HepG2 (cell line): Measurements from ENCODE around the gene FUCA2. TPM values are rescaled to one million over a fixed set of nuclear protein-coding genes. Genes with fewer than 3 reads are reported as not detected.

ENCODE experiments used
- ATF7-NPFF ChIP-seq: sonication (generic); formaldehyde crosslinking; IDR thresholded peaks from 2 replicates; pipeline ENCODE4 v1.8.1; 2023; ENCODE audit warnings: mild to moderate bottlenecking, low read depth, missing genetic modification reagents, moderate library complexity
- CSRNP2 ChIP-seq: sonication (generic); formaldehyde crosslinking; conservative IDR thresholded peaks from 2 replicates; pipeline ENCODE4 v1.8.0; 2022; ENCODE audit warnings: low read depth, missing genetic modification reagents
- FOXC1 ChIP-seq: sonication (generic); formaldehyde crosslinking; IDR thresholded peaks from 2 replicates; pipeline ENCODE4 v1.8.0; 2022; ENCODE audit warnings: mild to moderate bottlenecking, missing genetic modification reagents, borderline replicate concordance
- FOXP1 ChIP-seq, 2 experiments: fragments of 450-650 bp in 1 of 2; IDR thresholded peaks; 2 replicates each; pipeline ENCODE4 v1.6.1; 2017 to 2018; ENCODE audit warnings: antibody characterized with exemption in 1 of 2
- HNF4G ChIP-seq, 2 experiments: sonication (generic) in 1 of 2; formaldehyde crosslinking in 1 of 2; IDR thresholded peaks; 2 replicates each; pipeline versions ENCODE4 v1.4.0 to v1.6.1; 2011 to 2020; ENCODE audit warnings: borderline replicate concordance in 2 of 2, low read depth in 2 of 2, mild to moderate bottlenecking in 2 of 2, low read length in 1 of 2, missing genetic modification reagents in 1 of 2, moderate library complexity in 1 of 2
- KIAA2018 ChIP-seq: sonication (generic); formaldehyde crosslinking; IDR thresholded peaks from 2 replicates; pipeline ENCODE4 v1.5.0; 2020; ENCODE audit warnings: mild to moderate bottlenecking, missing genetic modification reagents, borderline replicate concordance
- TBX2 ChIP-seq: sonication (generic); formaldehyde crosslinking; IDR thresholded peaks from 2 replicates; pipeline ENCODE4 v1.5.0; 2020; ENCODE audit warnings: missing genetic modification reagents, mild to moderate bottlenecking, borderline replicate concordance
- TEAD3 ChIP-seq: optimal IDR thresholded peaks from 2 replicates; pipeline ENCODE3; 2016; ENCODE audit warnings: borderline replicate concordance
- WIZ ChIP-seq: sonication (generic); formaldehyde crosslinking; IDR thresholded peaks from 2 replicates; pipeline ENCODE4 v1.5.1; 2020; ENCODE audit warnings: mild to moderate bottlenecking, missing genetic modification reagents
- ZNF256 ChIP-seq: sonication (generic); formaldehyde crosslinking; conservative IDR thresholded peaks from 2 replicates; pipeline ENCODE4 v1.4.0; 2020; ENCODE audit warnings: missing genetic modification reagents
- ZNF33A ChIP-seq: sonication (generic); formaldehyde crosslinking; IDR thresholded peaks from 2 replicates; pipeline ENCODE4 v1.5.1; 2020; ENCODE audit warnings: missing genetic modification reagents, mild to moderate bottlenecking, moderate library complexity, borderline replicate concordance
- ZNF484 ChIP-seq: sonication (generic); formaldehyde crosslinking; IDR thresholded peaks from 2 replicates; pipeline ENCODE4 v1.5.1; 2020; ENCODE audit warnings: mild to moderate bottlenecking, low read depth, missing genetic modification reagents, borderline replicate concordance
- ZNF770 ChIP-seq: sonication (generic); formaldehyde crosslinking; IDR thresholded peaks from 2 replicates; pipeline ENCODE4 v1.5.0; 2020; ENCODE audit warnings: mild to moderate bottlenecking, missing genetic modification reagents
- ZNF780A ChIP-seq: sonication (generic); formaldehyde crosslinking; IDR thresholded peaks from 2 replicates; pipeline ENCODE4 v1.8.0; 2022; ENCODE audit warnings: mild to moderate bottlenecking, missing genetic modification reagents, moderate library complexity
- ZNF850 ChIP-seq: sonication (generic); formaldehyde crosslinking; conservative IDR thresholded peaks from 2 replicates; pipeline ENCODE4 v1.9.0; 2021; ENCODE audit warnings: mild to moderate bottlenecking, missing genetic modification reagents
- polyA plus RNA-seq, 8 experiments: library from polyadenylated mRNA; depleted of rRNA in 3 of 8; stranded (reverse) in 7 of 8; unstranded in 1 of 8; fragments of >200 nt; fragmentation: Illumina TruSeq in 4 of 8; extraction: Trizol in 4 of 8; gene quantifications; 2 replicates each; pipeline versions ENCODE4 v1.2.1 to v1.2.3, GENCODE V29; 2011 to 2016; ENCODE audit warnings: low read depth in 4 of 8, missing spikeins in 1 of 8, mixed read lengths in 1 of 8; ENCODE audit not compliant: insufficient read depth in 1 of 8
- total RNA-seq, 5 experiments: library from RNA; depleted of rRNA; stranded (reverse); fragments of >200 nt; fragmentation: Illumina TruSeq; extraction: Trizol; gene quantifications; 2 replicates each; pipeline ENCODE4 v1.2.3, GENCODE V29; 2016; ENCODE audit warnings: low read depth in 1 of 5

Gene FUCA2
- total and polyA plus RNA-seq, 2 of the 13 experiments (the other 11 are each of a cell fraction or from before 2014, with no cell fraction given) = 87.4 to 144 TPM

- TF ChIP-seq FOXC1 (CRISPR knock-in tag) (peak; percentile 98), ZNF484 (CRISPR knock-in tag) (no peak; the same call in 1 of the 2 replicates), ATF7-NPFF (CRISPR knock-in tag) (peak; percentile 88), ZNF770 (CRISPR knock-in tag) (peak; percentile 77), ZNF33A (CRISPR knock-in tag) (no peak; the same call in 1 of the 2 replicates), TBX2 (CRISPR knock-in tag) (peak; percentile 90), ZNF780A (peak; percentile 88; the same call in 1 of the 2 replicates), ZNF256 (CRISPR knock-in tag) (peak; percentile 75; the same call in 1 of the 2 replicates), WIZ (CRISPR knock-in tag) (peak; percentile 89; the same call in 1 of the 2 replicates), HNF4G (IDR thresholded peaks at IDR 0.05; ENCODE audit: borderline replicate concordance, low read depth, low read length) (peak; percentile 66), HNF4G (CRISPR knock-in tag; IDR thresholded peaks at IDR 0.05; ENCODE audit: borderline replicate concordance, low read depth) (no peak), TEAD3 (CRISPR knock-in tag) (peak; percentile 67), FOXP1 (IDR thresholded peaks at IDR 0.05) (no peak), FOXP1 (CRISPR knock-in tag; IDR thresholded peaks at IDR 0.05) (0 out of 2 replicates have a peak, but pooled peaks have one; percentile 3), ZNF850 (CRISPR knock-in tag) (no peak; the same call in 1 of the 2 replicates), CSRNP2 (CRISPR knock-in tag) (no peak), KIAA2018 (CRISPR knock-in tag) (peak; percentile 49; the same call in 1 of the 2 replicates)
These were observed at the start of gene FUCA2 (continued) for GRCh38 chr6:143510991-143511891.
